ENCODE results near the gene SOWAHA.

GRCh38 chr5:132837868-132838267 is 24.8 kb downstream of the SOWAHA start:
- TF ChIP-seq CTCF (conservative IDR thresholded peaks at IDR 0.05; ENCODE audit: low read depth, low read length) (no peak), EZH2 (IDR thresholded peaks at IDR 0.05; ENCODE audit: borderline replicate concordance, low read depth, low read length, poor library complexity, severe bottlenecking) (no peak)

Data from A673 (cell line).